KBM-7 (cell line): ENCODE results near the gene CISH.

ENCODE experiments used
- DNase-seq: peaks from one replicate; pipeline ENCODE4 v3.0.0-alpha.2; 2015
- in situ Hi-C: fragments of 300-500 bp; cut with MboI; formaldehyde crosslinking; loops from 2 replicates; pipeline ENCODE4 v1.14.3; 2020; ENCODE audit warnings: low sequenced_read_pairs, low pct_unique_long_range_greater_than_20kb, mixed read lengths

The CISH gene

GRCh38 chr3:50583897-50584296 lies 27.7 kb downstream of the CISH start:
- in situ Hi-C loops, result no loop called here
- no peak for DNase-seq

DNA sequence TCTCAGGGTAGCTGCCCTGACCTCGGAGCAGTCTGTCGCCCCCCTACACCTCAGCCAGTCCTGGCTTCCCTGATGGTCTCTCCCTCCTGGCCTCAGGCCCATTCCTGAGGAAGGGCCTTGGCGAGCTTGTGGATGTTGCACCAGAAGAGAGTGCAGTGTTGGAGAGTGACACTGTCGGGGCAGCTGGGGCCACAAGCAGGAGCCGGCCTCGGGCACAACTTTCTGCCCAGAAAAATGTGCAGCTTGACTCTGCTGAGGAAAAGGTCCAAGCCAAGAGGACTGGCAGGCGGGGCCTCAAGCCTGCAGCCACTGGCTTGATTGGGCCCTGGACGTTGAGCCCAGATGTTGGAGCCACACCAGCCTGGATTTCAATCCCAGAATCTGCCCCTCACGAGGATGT lies 29.5 kb downstream of the CISH start:
- no peak for DNase-seq
- in situ Hi-C loops, result no loop called here

DNA sequence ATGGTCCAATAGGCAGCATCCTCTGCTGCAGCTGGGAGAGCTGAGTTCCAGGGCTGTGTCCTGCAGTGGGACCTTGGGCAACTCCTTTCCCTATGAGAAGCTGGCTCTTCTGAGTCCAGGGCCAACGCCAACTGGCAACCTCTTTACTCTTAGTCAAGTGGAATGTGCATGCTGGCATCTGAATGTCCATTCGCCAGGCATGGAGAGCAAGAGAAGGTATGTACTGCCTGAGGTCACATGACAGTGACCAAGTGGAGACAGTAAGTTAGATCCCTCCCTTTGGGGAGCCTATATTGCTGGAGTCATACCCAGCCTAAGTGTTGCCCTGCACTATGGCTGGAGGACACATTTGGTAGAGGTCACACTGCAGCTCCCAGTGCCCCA lies 30.1 kb downstream of the CISH start:
- in situ Hi-C loops, result no loop called here
- DNase-seq, result no peak

DNA sequence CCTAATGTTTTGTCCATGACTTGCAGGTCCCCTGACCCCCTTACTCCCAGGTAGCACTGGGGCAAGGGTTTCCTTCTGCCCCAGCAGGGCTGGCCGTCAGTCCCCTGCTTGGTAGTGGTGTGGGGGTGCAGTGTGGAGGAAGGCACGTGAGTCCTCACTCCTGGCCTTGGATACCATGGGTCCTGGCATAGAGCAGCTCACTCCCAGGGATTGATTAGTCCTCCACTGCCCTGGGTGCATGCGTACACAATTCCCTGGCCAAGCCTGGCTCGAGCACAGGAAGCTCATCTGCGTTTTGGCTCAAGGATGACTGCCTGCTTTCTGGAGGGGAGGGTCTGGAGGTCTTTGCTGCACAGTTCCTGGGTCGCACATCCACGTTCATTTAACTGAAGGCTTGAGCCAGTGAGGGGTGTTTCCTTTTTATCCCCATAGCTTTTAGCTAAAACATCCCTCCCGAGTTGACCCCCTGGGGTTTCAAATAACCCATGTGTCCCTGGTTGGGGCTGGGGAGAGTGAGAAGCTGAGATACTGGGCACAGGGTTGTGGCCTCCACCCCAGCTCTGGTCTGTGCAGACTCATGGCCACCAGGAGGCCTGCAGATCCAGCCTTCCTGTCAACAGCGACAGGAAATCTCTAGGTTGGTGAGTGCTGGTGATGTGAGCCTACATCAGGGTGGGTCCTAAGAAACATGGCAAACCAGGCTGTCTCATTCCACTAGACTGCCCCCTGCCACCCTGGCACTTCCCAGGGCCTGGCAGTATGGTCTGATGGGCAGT lies 30.7 kb downstream of the CISH start:
- DNase-seq, result no peak
- in situ Hi-C loops, result no loop called here

DNA sequence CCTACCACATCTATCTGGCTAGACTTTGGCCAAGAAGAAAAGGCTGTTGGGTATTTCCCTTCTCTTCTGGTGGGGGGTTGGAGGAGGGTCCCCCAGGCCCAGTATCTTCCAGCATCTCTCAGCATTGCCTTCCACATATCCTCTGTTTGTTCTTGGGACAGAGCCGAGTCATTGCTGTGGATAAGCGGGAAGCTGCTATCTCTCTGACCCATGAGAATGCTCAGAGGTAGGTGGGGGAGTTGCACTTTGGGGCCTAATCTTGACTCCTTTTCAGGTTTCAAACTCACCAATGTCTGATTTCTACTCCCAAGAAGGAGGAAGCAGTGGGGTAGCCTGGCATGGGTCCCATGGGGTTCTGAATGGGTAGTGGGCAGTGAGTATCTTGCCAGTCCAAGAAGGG lies 34.2 kb downstream of the CISH start:
- in situ Hi-C loops, result no loop called here
- DNase-seq, result no peak

GRCh38 chr3:50575372-50575771 lies 36.2 kb downstream of the CISH start:
- DNase-seq, result no peak

DNA sequence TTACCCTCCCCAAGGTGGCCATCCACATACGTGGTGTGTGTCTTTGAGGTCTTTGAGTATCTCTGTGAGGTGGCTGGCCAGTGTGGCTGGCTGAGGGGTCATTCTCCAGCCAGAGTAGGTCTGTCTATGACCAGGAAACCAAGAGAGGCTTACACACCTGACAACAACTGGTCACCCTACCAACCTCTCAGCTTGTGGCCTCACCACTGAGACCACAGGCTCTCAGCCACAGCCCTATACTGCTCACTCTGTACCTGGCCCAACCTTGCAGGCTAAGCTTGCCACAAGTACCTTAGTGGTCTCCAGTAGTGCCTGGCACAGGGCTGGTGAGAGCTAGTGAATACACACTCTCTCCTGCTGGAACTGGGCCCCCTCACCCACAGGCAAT lies 37.1 kb downstream of the CISH start:
- DNase-seq, result no peak
- in situ Hi-C loops, result no loop called here

More at GRCh38 chr3:50575372-50575771, 36.2 kb downstream of the CISH start:
- in situ Hi-C loops, result no loop called here

GRCh38 chr3:50573566-50574443 lies 37.8 kb downstream of the CISH start:
- in situ Hi-C loops, result no loop called here
- peak; percentile 26 for DNase-seq

GRCh38 chr3:50572801-50573371 lies 38.7 kb downstream of the CISH start:
- DNase-seq, result peak; percentile 47
- in situ Hi-C loops, result no loop called here

DNA sequence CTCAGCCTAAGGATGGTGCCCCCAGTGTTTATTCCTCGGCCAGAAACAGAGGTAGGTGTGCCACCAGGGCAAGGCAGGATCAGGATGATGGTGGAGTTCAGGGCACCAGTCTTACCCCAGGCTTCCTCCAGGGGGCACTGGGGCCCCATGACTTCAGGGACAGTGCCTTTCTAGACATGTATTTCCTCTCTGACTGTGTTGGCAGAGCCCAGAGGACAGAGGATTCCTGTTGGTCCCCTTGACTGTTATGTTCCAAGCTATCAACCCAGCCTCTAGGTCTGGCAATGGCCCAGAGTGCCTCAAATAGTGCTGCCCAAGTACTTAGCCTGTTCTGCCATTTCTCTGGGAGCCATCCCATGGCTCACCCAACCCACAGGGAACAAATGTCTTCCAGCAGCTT lies 39.4 kb downstream of the CISH start:
- peak; percentile 91 for DNase-seq
- in situ Hi-C loops, result no loop called here

DNA sequence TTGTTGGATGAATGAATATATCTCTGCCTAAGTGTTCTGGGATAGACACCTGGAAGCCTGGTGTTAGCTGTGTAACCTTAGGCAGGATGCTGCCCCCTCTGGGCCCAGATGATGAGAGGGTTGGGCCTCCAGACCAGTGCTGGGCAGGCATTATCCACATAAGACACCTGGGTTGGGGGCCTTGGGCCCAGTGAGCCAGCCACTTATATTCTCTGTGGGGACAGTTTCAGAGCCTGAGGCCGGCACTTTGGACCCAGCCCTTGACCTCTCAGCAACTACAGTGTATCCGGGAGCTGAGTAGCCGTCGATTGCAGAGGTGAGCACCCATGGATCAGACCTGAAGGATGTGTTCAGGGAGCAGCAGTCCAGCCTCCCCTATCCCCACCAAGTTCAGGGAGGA lies 40.1 kb downstream of the CISH start:
- in situ Hi-C loops, result no loop called here
- DNase-seq, result no peak

DNA sequence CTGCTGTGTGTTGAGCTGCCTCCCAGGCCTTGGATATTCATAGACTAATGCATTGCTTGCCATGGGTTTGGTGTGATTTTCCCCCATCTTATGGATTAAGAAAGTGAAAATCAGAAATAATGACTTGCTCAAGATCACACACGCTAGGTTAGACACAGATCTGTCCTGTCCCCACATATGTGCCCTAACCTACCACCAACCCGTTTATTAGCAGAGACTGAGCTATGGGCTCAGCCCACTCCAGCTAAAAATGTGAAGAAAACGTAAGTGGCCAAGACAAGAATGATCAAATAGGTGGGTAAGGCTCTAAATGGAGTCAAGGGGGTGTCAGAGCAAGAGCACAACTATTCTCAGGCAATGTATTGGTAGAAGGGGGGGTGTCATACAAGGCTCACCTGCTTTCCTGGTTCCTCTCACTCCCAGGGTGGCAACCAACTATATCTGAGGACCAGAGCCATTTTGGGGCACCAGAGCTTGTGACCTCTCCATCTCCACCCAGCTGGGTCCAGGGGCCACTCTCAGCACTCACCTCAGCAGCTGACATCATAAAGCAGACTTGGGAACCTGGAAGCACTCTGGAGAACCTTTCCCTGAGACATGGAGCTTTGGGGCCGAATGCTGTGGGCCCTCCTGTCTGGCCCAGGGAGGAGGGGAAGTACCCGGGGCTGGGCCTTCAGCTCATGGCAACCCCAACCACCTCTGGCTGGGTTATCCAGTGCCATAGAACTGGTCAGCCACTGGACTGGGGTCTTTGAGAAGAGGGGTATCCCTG lies 40.9 kb downstream of the CISH start:
- in situ Hi-C loops, result no loop called here
- DNase-seq, result no peak

- in situ Hi-C loops, result no loop called here
- peak; percentile 95 for DNase-seq
These were observed 42.4 kb downstream of the CISH start, which contains the start of gene HEMK1 for GRCh38 chr3:50568947-50569749. TSS of gene HEMK1 (plus strand) at chr3:50569522. CDS start at chr3:50571105, 1,583 bp downstream.

DNA sequence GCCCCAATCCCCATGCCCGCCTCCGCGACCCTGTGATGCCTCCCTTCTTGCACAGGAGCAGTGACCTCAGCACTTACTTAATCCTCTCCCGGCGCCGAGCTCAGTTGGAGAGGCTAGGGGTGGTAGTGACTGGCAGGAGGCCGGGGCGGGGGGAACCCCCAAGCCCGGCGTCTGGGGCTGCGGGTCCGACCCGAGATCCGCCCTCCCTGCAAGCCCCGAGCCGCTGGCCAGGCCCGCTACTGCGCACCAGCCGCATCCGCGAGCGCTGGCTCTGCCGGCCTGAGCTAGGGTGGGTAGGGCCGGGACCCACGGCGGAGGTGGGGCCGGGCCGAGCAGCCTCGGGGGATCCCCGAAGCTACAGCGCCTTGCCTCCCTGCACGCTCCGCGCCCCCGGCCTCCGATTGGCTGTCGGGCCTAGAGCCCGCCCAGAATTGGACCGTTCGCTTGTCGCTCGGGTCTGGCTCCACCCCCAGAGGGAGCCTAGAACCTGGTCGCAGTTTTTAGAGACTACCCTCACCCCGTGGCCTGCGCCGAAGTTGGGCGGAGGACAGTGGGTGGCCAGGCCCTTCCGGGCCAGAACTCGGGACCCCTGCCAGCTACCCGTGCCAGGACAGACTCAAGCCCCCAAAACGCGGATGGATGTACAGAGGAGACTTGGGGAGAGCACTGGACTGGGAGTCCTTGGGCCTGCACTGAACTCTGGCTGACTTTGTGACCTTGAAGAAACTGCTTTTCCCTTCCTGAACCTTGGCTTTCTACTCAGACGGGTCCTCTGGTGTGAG lies 44.0 kb downstream of the CISH start, which contains the start of gene C3orf18:
C3orf18 (minus strand) TSS at position 362 of the 782 bp plus-strand sequence. CDS start 2,048 bp downstream, outside the sequence.
- in situ Hi-C loops, result no loop called here
- DNase-seq, result no peak

DNA sequence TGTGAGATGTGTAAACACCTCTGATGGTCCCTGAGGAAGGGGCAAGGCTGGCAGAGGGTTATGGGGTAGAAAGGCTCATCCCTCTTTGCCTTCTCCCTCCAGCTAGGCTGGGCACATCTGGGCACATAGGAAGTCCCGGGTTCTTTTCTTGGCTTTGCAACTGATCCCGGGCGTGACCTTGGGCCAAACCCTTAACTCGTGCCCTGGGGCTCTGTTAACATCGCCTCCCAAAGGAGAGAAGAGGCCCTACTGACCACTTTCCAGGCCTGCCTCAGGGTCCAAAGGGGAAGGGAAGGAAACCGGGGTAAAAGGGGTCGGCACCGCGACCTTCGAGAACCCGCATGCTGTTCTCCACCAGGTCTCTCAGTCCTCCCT lies 44.6 kb downstream of the CISH start:
- in situ Hi-C loops, result no loop called here
- DNase-seq, result no peak

- in situ Hi-C loops, result no loop called here
- no peak for DNase-seq
These were observed 47.3 kb downstream of the CISH start for GRCh38 chr3:50564321-50564720.

GRCh38 chr3:50563867-50564266 lies 47.7 kb downstream of the CISH start:
- DNase-seq, result no peak
- in situ Hi-C loops, result no loop called here

- in situ Hi-C loops, result no loop called here
- no peak for DNase-seq
These were observed 48.7 kb downstream of the CISH start for GRCh38 chr3:50562861-50563260.
